Activated CD4-positive, alpha-beta T cell treated with anti-CD3 and anti-CD28 coated beads, Interleukin-2, amount 10 ng/mL, durations not matched to agents 24 days and 14 days (primary cell): ENCODE measurements around the gene COLGALT1. TPM values are rescaled to one million over a fixed set of nuclear protein-coding genes. Genes with fewer than 3 reads are reported as not detected.

ENCODE experiments used
- DNase-seq: peaks from one replicate; pipeline ENCODE4 v3.0.0; 2022
- H3K27ac Mint-ChIP-seq: one replicate; pipeline ENCODE4 v1.8.0; 2022; ENCODE audit warnings: mild to moderate bottlenecking, mixed read lengths
- H3K27me3 Mint-ChIP-seq: one replicate; pipeline ENCODE4 v1.8.0; 2022; ENCODE audit warnings: mixed read lengths
- H3K36me3 Mint-ChIP-seq: one replicate; pipeline ENCODE4 v1.8.0; 2022; ENCODE audit warnings: low read depth, mild to moderate bottlenecking, mixed read lengths
- H3K4me1 Mint-ChIP-seq: one replicate; pipeline ENCODE4 v1.8.0; 2021; ENCODE audit warnings: mixed read lengths
- H3K4me3 Mint-ChIP-seq: one replicate; pipeline ENCODE4 v1.8.0; 2022; ENCODE audit warnings: mild to moderate bottlenecking, moderate library complexity, mixed read lengths
- H3K9me3 Mint-ChIP-seq: one replicate; pipeline ENCODE4 v1.8.0; 2021; ENCODE audit warnings: mixed read lengths
- intact Hi-C: fragments of 100-400 bp; cut with micrococcal nuclease; formaldehyde crosslinking; loops from one replicate; pipeline ENCODE4 v1.15.1; 2023
- total RNA-seq: library from RNA; stranded (reverse); gene quantifications from 2 replicates; pipeline ENCODE4 v1.2.3, GENCODE V29; 2022

Gene COLGALT1
- total RNA-seq, 1 donor from 2014 or later = 103 TPM

DNA sequence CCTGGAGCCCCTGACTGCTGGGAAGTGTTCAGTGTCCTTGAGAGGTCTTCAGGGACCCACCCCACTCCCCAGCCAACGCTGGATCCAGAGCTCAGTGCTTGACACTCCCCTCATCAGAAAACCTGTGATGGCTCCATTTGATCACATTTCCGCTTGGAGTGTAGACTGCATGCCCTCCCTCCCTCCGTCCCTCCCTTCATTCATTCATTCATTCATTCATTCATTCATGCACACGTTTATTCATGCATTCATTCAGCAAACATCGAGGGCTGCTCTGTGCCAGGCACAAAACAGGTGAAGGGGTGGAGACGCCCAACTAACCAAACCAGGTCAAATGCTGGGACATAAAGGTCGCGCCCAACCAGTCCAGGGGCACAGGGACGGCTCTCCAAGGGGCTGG, 30.3 kb upstream of the COLGALT1 start:
- H3K9me3 Mint-ChIP-seq = peaks cover 7% of the 10 kb centered on the region

DNA sequence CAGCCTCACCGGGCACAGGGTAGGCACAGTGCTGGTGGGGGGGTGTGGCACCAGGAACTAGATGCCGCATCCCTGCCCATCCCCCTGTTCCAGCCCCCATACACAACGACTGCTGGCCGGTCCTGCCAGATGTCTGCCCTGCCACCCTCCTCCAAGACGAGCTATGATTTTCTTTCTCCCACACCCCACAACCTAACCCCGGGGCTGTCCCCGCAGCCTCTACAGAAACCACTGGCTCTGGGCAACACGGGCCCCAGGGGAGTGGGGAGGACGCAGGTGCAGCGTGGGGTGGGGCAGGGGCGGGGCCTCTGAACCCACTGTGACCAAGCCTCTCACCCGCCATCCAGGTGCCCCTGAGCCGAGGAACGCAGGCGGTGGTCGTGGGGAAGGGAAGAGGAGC, 28.5 kb upstream of the COLGALT1 start:
- Mint-ChIP-seq H3K4me3 (no peak overlapping the region), H3K36me3 (peaks cover 6% of the 10 kb centered on the region), H3K27ac (no peak overlapping the region), H3K27me3 (peaks cover 2% of the 10 kb centered on the region), H3K4me1 (peaks cover 16% of the 10 kb centered on the region), H3K9me3 (peaks cover 7% of the 10 kb centered on the region)
- intact Hi-C loops = no loop called here
- DNase-seq = no peak

More for the DNA sequence above, 30.3 kb upstream of the COLGALT1 start:
- intact Hi-C loops = no loop called here
- Mint-ChIP-seq H3K4me3 (no peak overlapping the region), H3K27ac (no peak overlapping the region), H3K27me3 (peaks cover 2% of the 10 kb centered on the region), H3K36me3 (peaks cover 9% of the 10 kb centered on the region), H3K4me1 (peaks cover 14% of the 10 kb centered on the region)
- no peak for DNase-seq

DNA sequence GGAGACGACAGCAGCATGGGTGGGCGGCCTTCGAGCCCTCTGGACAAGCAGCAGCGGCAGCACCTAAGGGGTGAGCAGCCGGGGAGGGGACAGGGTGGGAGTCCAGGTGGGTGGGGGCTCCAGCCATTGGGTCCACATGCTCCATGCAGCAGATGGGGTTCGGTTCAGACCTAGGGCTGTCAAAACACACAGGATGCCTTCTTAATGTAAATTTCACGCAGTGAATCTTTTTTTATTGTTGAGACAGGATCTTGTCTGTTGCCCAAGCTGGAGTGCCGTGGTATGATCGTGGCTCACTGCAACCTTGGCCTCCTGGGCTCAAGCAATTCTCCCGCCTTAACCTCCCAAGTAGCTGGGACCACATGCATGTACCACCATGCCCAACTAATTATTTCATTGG, 28.1 kb upstream of the COLGALT1 start:
- Mint-ChIP-seq H3K36me3 (peaks cover 6% of the 10 kb centered on the region), H3K4me3 (no peak overlapping the region), H3K9me3 (peaks cover 7% of the 10 kb centered on the region), H3K27me3 (peaks cover 2% of the 10 kb centered on the region), H3K27ac (no peak overlapping the region), H3K4me1 (peaks cover 16% of the 10 kb centered on the region)
- no peak for DNase-seq
- intact Hi-C loops = no loop called here

DNA sequence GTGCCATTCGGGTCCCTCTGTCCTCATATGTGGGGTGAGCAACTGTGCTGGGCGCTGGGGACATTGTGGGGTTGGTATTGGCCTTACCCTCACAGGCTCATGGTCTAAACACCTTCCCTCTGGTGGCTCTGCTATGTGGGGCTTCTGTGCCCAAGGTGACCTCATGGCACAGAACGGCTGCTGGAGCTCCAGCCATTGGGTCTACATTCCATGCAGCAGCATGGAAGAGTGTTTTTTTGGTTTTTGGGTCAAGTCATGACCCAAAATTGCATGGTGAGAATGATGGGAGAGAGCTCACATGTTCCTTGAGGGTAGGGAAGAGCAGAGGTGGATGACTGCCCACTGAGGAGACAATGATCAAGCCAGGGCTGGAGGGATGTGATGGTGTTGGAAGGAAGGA, 26.8 kb upstream of the COLGALT1 start:
- intact Hi-C loops = no loop called here
- Mint-ChIP-seq H3K27me3 (peaks cover 2% of the 10 kb centered on the region), H3K36me3 (no peaks in the 10 kb centered on the region), H3K9me3 (peaks cover 7% of the 10 kb centered on the region), H3K4me1 (peaks cover 7% of the 10 kb centered on the region), H3K4me3 (no peak overlapping the region), H3K27ac (no peak overlapping the region)
- DNase-seq = no peak

DNA sequence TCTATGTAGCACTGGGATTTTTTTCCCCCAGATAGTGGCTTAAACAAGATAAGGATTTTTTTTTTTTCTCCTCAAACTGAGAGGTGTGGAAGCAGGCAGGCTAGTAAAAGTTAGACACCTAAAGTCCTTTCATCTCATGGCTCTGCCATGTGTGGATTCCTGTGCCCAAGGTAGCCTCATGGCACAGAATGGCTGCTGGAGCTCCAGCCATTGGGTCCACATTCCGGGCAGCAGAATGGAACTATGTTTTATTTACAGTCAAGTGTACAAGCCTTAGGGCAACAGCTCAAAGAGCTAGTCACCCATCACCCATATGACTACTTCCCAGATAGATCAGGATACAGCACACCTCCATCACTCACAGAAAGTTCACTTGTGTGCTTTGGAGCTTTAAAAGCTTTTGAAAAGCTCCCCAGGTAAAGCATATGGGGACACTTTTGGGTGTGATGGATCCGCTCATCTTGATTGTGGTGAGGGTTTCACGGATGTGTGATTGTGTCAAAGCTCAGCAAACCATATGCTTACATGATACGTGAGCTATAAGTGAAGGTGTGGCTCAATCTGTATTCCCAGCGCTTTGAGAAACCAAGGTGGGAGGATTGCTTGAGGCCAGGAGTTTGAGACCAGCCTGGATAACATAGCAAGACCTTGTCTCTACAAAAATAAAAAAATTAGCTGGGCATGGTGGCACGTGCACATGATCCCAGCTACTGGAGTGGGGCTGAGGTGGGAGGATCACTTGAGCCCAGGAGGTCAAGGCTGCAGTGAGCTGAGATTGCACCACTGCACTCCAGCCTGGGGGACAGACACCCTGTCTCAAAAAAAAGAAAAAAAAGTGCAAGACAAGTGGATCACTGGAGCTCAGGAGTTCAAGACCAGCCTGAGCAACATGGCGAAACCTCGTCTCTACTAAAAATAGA, 25.9 kb upstream of the COLGALT1 start:
- Mint-ChIP-seq H3K9me3 (peaks cover 7% of the 10 kb centered on the region), H3K4me3 (no peak overlapping the region), H3K4me1 (peaks cover 1% of the 10 kb centered on the region), H3K27ac (no peak overlapping the region), H3K27me3 (peaks cover 2% of the 10 kb centered on the region), H3K36me3 (no peaks in the 10 kb centered on the region)
- no peak for DNase-seq
- intact Hi-C loops = no loop called here

DNA sequence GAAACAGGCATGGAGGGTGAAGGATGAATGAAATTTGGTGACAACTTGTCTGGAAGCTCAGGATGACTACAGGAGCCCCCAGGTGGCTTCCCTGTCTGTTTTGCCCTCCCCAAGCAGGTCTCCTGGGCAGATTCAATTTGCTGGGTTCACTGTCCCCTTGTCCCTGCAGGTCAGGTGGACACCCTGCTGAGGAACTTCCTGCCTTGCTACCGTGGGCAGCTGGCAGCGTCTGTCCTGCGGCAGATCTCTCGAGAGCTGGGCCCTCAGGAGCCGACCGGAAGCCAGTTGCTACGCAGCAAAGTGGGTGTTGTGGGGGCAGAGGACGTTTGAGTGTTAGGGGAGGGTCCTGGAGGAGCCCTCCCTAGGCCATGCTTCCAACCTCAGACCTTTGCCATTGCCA, 24.9 kb upstream of the COLGALT1 start:
- intact Hi-C loops = no loop called here
- Mint-ChIP-seq H3K4me1 (peaks cover 1% of the 10 kb centered on the region), H3K4me3 (no peak overlapping the region), H3K36me3 (no peaks in the 10 kb centered on the region), H3K27ac (no peak overlapping the region), H3K9me3 (peaks cover 7% of the 10 kb centered on the region), H3K27me3 (no peaks in the 10 kb centered on the region)
- no peak for DNase-seq

DNA sequence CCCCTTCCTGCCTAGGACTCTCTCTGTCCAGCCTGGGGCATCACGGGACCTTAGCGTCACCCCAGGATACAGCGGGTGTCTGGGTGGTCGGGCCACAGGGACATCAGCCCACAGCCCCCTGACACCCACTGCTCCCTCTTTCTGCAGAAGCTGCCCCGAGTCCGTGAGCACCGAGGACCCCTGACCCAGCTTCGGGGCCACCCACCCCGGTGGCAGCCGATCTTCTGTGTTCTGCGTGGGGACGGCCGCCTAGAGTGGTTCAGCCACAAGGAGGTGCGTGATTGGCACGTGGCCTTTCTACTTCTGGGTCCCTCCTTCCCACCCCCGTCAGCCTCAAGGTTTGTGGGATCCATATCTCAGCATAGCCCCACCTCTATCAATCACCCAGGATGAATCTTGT, 23.3 kb upstream of the COLGALT1 start:
- H3K9me3 Mint-ChIP-seq = peaks cover 7% of the 10 kb centered on the region
- DNase-seq = no peak
- peaks cover 1% of the 10 kb centered on the region for H3K4me1 Mint-ChIP-seq
- no peak overlapping the region for H3K27ac Mint-ChIP-seq
- no peaks in the 10 kb centered on the region for H3K36me3 Mint-ChIP-seq
- H3K27me3 Mint-ChIP-seq = peaks cover 4% of the 10 kb centered on the region
- H3K4me3 Mint-ChIP-seq = no peak overlapping the region
- intact Hi-C loops = no loop called here

DNA sequence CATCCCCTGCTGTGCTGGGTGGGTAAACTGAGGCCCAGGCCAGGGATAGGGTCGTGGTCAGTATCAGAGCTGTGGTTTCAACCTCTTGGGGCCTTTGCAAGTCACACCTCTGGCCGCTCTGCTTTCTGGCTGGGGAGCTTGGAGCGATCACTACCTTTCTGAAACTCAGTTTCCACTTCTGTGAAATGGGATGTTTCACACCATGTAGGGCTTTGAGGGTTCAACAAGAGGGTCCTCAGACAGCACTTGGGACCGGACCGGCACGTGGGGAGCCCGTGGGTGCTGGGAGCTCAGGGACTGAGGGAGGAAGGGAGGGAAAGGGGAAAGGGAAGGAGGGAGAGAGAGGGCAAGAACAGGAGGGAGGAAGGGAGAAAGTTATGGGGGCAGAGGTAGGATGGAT, 22.9 kb upstream of the COLGALT1 start:
- Mint-ChIP-seq H3K36me3 (no peaks in the 10 kb centered on the region), H3K27ac (no peak overlapping the region), H3K4me1 (peaks cover 1% of the 10 kb centered on the region), H3K27me3 (peaks cover 6% of the 10 kb centered on the region), H3K4me3 (no peak overlapping the region), H3K9me3 (peaks cover 7% of the 10 kb centered on the region)
- no peak for DNase-seq
- intact Hi-C loops = no loop called here

DNA sequence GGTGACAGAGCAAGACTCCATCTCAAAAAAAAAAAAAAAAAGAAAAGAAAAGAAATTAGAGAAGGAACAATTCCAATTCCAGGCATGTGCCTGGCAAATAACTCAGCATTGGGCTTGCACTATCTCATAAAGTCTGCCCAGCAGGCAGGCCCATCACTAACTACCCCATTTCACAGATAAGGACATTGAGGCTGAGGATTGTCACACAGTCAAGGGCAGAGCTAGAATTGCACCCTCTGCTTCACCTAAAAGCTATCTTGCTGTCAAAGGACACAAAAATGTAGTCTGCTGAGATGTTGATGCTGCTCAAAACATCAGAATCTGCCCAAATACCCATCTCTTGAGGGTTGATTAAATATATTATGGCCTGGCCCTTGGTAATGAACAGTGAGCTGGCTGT, 20.7 kb upstream of the COLGALT1 start:
- Mint-ChIP-seq H3K4me3 (no peak overlapping the region), H3K27me3 (peaks cover 18% of the 10 kb centered on the region), H3K4me1 (peaks cover 13% of the 10 kb centered on the region), H3K9me3 (no peaks in the 10 kb centered on the region), H3K36me3 (no peaks in the 10 kb centered on the region), H3K27ac (no peak overlapping the region)
- intact Hi-C loops = no loop called here
- no peak for DNase-seq

DNA sequence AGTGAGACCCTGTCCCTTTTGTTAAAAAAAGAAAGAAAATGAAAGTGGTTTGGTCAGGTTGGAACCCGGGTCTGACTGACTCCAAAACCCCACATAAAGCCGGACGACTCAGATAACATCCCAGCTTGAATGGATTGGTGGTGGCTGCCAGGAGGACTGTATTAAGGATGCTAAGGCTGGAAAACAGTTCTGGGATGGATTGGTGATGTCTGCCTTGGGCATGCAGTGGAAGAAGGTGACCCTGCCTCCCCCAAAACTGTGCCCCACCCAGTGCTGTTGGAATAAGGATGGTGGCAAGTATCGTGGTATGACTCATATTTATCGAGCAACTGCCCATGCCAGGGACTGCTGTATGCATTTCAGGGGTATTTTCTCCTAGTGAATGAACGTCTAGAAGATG, 18.5 kb upstream of the COLGALT1 start:
- Mint-ChIP-seq H3K4me3 (no peak overlapping the region), H3K4me1 (peaks cover 13% of the 10 kb centered on the region), H3K9me3 (no peaks in the 10 kb centered on the region), H3K27me3 (peaks cover 18% of the 10 kb centered on the region), H3K27ac (no peak overlapping the region), H3K36me3 (no peaks in the 10 kb centered on the region)
- intact Hi-C loops = no loop called here
- no peak for DNase-seq

DNA sequence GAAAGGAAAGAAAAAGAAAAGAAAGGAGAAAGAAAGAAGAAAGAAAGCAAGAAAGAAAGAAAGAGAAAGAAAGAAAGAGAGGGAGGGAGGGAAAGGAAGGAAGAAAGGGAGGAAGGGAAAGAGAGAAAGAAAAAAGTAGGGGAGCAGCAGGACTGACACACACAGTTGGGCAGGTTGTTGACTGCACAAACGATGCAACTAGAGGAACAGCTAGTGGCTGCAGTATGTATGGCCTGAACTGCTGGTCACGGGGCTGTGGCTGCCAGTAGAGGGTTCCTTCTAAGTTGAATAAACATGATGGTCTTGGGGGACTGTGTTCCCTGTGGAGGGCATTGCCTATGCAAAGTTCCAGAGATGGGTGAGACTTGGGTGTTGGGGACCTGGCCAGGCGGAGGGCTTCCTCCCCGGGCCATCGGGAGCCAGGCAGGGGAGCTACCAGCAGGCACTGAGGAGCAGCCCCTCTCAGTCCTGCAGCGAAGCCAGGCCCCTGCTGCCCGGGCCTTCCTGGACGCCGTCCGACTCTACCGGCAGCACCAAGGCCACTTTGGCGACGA, 16.7 kb upstream of the COLGALT1 start:
- intact Hi-C loops = loop anchor here (1.0 kb wide), 2 partner anchors 17 to 27 kb away; partner anchors contain the start of genes COLGALT1 and PGLS
- H3K9me3 Mint-ChIP-seq = no peaks in the 10 kb centered on the region
- H3K4me3 Mint-ChIP-seq = peak overlapping the region; percentile 86
- peak overlapping the region; percentile 45 for H3K27ac Mint-ChIP-seq
- no peaks in the 10 kb centered on the region for H3K36me3 Mint-ChIP-seq
- peaks cover 18% of the 10 kb centered on the region for H3K27me3 Mint-ChIP-seq
- no peak for DNase-seq
- H3K4me1 Mint-ChIP-seq = peaks cover 13% of the 10 kb centered on the region

DNA sequence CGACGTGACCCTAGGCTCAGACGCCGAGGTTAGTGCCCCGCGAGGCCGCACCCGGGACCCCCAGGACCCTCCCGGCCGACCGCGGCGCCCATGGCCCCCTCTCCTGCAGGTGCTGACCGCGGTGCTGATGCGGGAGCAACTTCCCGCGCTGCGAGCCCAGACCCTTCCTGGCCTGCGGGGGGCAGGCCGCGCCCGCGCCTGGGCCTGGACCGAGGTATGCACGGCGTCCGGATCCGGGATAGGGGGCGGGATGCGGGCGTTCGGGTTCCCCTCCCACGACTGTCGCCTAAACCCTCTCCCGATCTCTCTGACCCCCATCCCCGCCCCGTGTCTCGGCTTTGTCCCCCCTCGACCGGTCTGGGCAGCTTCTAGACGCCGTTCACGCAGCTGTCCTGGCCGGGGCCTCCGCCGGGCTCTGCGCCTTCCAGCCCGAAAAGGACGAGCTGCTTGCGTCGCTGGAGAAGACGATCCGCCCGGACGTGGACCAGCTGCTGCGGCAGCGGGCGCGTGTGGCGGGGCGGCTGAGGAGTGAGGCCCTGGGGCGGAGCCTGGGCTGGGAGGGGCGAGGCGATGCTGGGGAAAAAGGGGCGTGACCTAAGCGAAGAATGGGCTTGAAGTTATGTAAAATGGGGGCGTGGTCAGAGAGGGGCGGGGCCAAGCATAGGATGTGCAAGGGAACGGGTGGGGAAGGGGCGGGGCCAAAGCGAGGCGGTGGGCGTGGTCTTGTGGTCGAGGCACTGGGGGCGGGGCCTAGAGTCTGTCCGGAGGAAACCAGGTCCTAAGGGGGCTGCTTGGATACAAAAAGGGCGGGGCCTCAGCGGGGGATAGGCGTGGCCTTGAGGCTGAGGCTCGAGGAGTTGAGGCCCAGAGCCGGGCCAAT, 16.0 kb upstream of the COLGALT1 start:
- H3K27ac Mint-ChIP-seq = peak overlapping the region; percentile 64
- intact Hi-C loops = loop anchor here (1.0 kb wide), 2 partner anchors 16 to 28 kb away; partner anchors contain the start of genes COLGALT1 and PGLS

DNA sequence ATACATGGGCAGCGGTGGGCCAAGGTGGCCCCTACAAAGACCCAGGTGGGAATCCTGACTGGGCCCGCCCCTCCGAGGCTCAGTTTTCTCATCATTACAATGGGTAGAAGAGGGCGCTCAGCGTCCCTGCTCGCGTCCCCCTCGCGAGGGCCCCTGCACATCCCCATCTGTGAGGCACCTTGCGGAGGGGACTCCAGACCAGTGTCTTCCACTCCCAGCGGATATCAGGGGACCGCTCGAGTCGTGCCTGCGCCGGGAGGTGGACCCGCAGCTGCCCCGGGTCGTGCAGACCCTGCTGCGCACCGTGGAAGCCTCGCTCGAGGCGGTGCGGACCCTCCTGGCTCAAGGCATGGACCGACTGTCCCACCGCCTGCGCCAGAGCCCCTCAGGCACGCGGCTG, 15.3 kb upstream of the COLGALT1 start:
- no peaks in the 10 kb centered on the region for H3K36me3 Mint-ChIP-seq
- H3K4me1 Mint-ChIP-seq = peaks cover 13% of the 10 kb centered on the region
- H3K4me3 Mint-ChIP-seq = no peak overlapping the region
- no peak for DNase-seq
- H3K9me3 Mint-ChIP-seq = no peaks in the 10 kb centered on the region
- H3K27me3 Mint-ChIP-seq = peaks cover 18% of the 10 kb centered on the region
- no peak overlapping the region for H3K27ac Mint-ChIP-seq
- intact Hi-C loops = no loop called here

More for the DNA sequence above, 16.0 kb upstream of the COLGALT1 start:
- Mint-ChIP-seq H3K36me3 (no peaks in the 10 kb centered on the region), H3K4me1 (peaks cover 13% of the 10 kb centered on the region), H3K27me3 (peaks cover 18% of the 10 kb centered on the region), H3K9me3 (no peaks in the 10 kb centered on the region), H3K4me3 (peak overlapping the region; percentile 86)
- DNase-seq = peak; percentile 99
